Activated T-cell treated with anti-CD3 and anti-CD28 coated beads for 1 hour (primary cell): ENCODE measurements around the gene OTX1.

Experiments used
- DNase-seq: peaks from one replicate; pipeline ENCODE4 v3.0.0-alpha.2; 2020; ENCODE audit warnings: low read depth

Gene OTX1

GRCh38 chr2:63047321-63048279 is 3.0 kb upstream of the OTX1 start:
- DNase-seq: no peak

- no peak for DNase-seq
These were observed 2.1 kb upstream of the OTX1 start for GRCh38 chr2:63048367-63049171.

GRCh38 chr2:63049211-63049969 is 1.2 kb upstream of the OTX1 start:
- DNase-seq: no peak

- DNase-seq: no peak
These were observed 678 bp upstream of the OTX1 start for GRCh38 chr2:63049970-63050333.

GRCh38 chr2:63051042-63051794 is 588 bp downstream of the OTX1 start:
- DNase-seq: no peak

- DNase-seq: no peak
These were observed 1.2 kb downstream of the OTX1 start for GRCh38 chr2:63051795-63052333.

GRCh38 chr2:63052411-63053080 is 1.9 kb downstream of the OTX1 start:
- DNase-seq: no peak

GRCh38 chr2:63053081-63053888 is 2.7 kb downstream of the OTX1 start:
- DNase-seq: no peak

GRCh38 chr2:63053889-63054602 is 3.4 kb downstream of the OTX1 start:
- no peak for DNase-seq

GRCh38 chr2:63054841-63055225 is 4.2 kb downstream of the OTX1 start:
- DNase-seq: no peak

GRCh38 chr2:63055226-63056106 is 4.8 kb downstream of the OTX1 start:
- DNase-seq: no peak

- no peak for DNase-seq
These were observed 5.7 kb downstream of the OTX1 start for GRCh38 chr2:63056107-63057050.

- DNase-seq: no peak
These were observed 6.9 kb downstream of the OTX1 start for GRCh38 chr2:63057249-63058143.

GRCh38 chr2:63058144-63058920 is 7.7 kb downstream of the OTX1 start:
- no peak for DNase-seq
